Measurements from ENCODE around the gene PPIL1.

DNA sequence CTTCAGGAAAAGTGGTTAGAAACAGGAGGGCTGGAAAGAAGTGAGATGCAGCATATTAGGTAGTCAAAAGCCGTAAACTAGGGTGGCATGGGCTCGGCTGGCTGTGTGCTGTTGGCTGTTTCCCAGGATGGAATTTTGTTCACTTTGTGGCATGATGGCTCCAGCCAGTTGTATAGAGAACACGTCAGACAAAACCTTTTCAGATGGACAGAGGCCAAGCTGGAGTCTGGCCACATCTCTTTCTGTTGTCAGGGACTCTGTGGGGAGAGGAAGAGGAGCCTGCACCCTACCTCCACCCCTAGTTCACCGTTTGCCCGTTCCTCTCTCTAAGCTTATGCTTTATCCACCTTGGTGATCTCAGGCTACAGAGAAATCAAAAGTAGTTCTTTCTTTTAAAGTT, 33.2 kb upstream of the PPIL1 start:
- TF ChIP-seq, protein P1, sequence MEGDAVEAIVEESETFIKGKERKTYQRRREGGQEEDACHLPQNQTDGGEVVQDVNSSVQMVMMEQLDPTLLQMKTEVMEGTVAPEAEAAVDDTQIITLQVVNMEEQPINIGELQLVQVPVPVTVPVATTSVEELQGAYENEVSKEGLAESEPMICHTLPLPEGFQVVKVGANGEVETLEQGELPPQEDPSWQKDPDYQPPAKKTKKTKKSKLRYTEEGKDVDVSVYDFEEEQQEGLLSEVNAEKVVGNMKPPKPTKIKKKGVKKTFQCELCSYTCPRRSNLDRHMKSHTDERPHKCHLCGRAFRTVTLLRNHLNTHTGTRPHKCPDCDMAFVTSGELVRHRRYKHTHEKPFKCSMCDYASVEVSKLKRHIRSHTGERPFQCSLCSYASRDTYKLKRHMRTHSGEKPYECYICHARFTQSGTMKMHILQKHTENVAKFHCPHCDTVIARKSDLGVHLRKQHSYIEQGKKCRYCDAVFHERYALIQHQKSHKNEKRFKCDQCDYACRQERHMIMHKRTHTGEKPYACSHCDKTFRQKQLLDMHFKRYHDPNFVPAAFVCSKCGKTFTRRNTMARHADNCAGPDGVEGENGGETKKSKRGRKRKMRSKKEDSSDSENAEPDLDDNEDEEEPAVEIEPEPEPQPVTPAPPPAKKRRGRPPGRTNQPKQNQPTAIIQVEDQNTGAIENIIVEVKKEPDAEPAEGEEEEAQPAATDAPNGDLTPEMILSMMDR (IDR thresholded peaks at IDR 0.05; ENCODE audit: low read length): no peak
- no peak for TF ChIP-seq EZH2 (IDR thresholded peaks at IDR 0.05; ENCODE audit: borderline replicate concordance, low read length)
